SW 1271 (cell line): ENCODE results near the gene SMIM41.
"Not testable (repeated sequence)": the region's sequence is repeated elsewhere in the genome, so short reads cannot be mapped to it uniquely, and the experiment has no call there.

ENCODE experiments used
- DNase-seq, 2 experiments: peaks; one replicate each; lab custom pipeline; 2025; lab: John Stamatoyannopoulos, UW

Gene SMIM41

GRCh38 chr12:52085682-52086180 lies 6.2 kb downstream of the SMIM41 start:
- no peak for DNase-seq

- DNase-seq = no peak
Observed at GRCh38 chr12:52086366-52086765, 6.9 kb downstream of the SMIM41 start.

DNA sequence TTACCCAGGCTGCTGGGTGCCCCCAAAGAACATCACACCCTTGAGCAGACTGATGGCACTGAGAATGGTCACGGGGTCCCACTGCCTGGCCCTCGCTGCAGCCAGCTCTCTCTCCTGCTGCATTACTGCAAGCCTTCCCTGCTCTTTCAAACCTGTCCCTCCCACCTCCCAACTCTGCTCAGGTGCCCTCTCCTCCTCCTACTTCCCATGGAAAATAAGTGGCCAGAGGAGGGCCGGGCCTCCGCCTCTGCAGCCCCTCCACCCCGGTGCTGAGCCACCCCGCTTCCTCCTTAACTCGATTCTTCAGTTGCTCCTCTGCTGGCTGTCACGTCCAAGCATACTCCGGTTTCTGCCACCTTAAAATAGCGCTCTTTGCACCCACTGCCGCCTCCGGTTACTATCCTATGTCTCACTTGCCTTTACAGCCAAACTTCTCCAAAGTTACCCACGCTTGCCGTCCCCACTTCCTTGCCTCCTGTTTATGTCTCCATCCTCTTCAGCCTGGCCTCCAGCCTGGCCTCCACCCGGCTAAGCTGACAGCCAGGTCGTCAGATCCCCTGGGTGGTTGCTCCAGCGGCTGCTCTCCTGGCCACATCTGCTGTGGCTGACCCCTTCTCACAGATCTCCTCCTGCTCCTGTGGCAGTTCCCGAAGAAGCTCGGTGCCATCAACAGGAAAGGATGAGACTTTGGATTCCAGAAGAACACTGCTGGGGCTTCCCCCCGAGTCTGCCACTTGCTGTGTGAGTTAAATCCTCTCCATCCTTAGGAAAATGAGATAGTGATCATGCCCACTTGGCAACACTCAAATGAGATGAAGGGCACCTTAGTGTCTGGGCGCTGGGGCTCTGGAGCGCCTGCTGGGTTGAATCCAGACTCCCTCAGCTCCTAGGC lies 7.7 kb downstream of the SMIM41 start:
- DNase-seq = no peak

DNA sequence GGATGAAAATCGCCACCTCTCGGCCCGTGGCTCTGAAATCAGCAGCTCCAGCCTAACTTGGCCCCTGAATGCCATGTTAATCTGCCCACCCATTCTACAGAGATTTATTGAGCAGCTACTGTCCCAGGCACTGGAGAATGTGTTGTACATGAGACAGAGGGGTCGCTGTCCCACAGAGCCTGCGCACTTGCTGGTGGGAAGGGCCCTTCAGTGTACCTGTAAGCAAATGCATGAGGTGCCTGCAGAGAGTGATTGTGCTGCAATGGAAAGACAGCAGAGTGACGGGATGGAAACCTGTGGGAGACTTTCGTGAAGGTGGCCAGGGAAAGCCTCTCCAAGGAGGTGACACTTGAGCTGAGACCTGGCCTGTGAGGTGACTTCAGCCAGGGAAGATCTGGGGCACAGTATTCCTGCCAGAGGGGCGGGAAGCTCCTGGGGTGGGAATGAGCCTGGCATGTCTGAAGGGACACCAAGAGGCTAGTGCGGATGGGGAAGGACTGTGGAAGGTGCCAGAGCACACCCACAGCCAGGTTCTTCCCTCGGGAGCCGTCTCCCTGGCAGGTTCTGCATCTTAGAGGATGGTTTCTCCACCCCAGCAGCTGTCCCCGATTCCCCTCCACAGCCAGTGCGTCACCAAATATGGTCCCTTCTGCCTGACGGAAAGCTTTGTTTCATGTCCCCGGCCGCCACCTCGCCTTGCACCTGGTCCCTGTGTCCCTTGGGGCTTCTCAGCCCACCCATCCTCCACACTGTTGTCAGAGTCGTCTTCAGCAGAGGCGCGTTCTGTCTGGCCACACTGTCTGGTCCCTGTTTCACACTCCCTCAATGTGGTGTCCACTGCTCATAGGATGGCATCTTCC lies 8.7 kb downstream of the SMIM41 start:
- DNase-seq = no peak

DNA sequence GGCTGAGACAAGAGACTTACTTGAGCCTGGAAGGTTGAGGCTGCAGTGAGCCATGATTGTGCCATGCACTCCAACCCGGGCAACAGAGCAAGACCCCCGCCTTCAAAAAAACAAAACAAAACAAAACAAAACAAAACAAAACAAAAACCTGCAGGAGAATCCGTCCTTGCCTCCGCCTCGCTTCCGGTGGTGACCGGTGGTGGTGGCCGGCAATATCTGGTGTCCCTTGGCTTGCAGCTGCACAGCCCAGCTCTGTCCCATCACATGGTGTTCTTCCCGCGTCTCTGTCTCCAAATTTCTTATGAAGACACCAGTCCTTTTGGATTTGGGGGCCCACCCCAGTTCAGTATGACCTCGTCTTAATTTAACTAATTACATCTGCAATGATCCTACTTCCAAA lies 10.0 kb downstream of the SMIM41 start:
- no peak for DNase-seq

- DNase-seq = no peak
Observed at GRCh38 chr12:52090291-52090690, 10.8 kb downstream of the SMIM41 start.

- no peak for DNase-seq
Observed at GRCh38 chr12:52091061-52091460, 11.6 kb downstream of the SMIM41 start.

DNA sequence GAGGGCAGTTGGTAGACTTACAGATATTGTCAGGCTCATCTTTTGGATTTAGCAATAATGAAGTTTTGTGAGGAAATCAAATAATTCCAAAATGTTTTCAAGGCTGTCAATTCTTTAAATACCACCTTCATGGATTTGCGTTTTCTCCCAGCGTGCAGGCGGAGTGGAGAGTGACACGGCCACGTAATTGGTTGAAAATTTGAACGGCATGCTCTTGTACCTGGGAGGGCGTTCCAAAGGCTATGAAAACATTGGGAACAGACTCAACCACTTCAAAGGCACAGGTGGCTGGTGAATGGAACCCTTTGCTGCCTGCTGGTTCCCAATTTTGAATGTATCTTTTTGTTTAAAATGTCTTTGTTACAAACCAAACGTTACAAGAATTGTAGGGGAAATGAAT lies 12.4 kb downstream of the SMIM41 start:
- DNase-seq = no peak

DNA sequence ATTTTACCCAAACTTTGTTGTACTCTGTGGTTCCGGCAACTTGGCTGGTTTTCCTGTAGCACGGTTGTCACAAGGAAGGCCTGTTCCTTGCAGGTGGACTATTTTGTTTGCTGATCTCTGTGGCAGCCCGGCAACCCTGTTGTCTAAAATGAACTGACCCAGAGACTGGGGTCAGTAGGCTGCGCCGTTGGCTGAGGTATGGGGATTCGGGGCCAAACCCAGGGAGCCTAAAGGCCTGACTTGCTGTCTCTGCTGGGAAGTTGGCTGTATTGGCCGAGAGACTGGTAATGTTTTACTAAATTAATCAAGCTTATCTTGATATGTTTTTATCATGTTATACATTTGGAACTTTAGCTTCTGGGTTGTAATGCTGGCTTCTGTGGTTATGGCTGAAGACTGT lies 13.8 kb downstream of the SMIM41 start:
- no peak for DNase-seq

- no peak for DNase-seq
Observed at GRCh38 chr12:52096332-52097044, 17.0 kb downstream of the SMIM41 start.

DNA sequence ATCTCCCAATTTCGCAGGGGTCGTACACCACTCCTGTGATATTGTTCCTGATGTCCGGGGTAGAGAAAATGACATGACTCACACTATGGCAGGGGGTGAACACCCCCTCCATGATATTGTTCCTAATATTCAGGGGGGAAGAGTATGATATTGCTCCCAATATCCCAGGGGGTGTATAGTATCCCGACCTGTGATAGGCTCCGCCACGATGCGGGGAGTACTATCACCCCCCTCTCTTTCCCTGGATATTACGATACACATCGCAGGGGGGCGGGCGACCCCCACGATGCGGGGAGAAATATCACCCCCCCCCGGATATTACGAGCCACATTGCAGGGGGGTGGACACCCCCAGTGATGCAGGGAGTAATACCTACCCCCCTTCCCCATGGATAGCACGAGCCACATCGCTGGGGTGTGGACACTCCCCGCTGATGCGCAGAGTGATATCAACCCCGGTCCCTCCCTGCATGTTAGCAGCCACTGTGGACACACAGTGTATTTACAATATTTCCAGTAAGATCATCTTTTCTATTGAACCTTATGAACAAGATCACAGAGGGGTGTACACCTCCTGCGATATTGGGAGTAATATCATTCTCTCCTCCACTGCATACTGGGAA lies 17.7 kb downstream of the SMIM41 start:
- no peak for DNase-seq

- not testable (repeated sequence) for DNase-seq
Observed at GRCh38 chr12:52104431-52105089, 25.1 kb downstream of the SMIM41 start.

DNA sequence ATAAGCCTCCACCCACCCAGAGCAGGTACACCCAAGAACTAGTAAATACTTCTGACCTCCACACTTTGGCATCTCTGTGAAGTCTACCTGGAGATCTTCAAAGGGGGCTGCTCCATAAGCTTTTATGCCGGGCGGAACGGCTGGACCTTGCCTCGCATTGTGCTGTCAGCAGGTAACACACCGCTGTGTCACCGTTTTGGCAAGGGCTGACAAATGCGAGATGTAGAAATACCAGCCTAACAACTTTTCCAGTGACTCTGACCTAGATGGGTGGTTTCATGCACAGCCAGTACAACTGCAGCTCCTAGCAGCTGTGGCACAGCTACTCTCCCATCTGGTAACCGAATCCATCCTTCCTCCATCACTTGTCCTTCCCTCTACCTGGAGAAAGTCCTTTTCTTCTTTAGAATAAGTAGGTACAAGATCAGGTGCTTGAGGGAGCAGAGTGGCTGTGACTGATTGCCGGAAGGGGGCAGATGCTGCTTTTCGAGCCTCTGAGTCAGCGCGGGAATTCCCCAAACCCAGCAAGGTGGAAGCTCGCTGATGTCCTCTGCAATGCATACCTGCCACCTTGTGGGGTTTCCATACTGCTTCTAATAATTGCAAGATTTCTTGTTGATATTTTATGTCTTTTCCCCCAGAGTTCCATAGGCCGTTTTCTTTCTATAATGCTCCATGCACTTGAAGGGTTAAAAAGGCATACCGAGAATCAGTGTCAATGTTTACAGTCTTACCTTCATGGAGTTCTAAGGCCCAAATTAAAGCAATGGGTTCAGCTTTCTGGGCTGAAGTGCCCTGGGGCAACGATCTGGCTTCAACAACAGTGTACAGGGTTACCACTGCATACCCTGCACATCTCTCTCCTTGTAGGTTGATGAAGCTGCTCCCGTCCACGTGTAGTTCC lies 37.0 kb downstream of the SMIM41 start:
- not testable (repeated sequence) for DNase-seq

DNA sequence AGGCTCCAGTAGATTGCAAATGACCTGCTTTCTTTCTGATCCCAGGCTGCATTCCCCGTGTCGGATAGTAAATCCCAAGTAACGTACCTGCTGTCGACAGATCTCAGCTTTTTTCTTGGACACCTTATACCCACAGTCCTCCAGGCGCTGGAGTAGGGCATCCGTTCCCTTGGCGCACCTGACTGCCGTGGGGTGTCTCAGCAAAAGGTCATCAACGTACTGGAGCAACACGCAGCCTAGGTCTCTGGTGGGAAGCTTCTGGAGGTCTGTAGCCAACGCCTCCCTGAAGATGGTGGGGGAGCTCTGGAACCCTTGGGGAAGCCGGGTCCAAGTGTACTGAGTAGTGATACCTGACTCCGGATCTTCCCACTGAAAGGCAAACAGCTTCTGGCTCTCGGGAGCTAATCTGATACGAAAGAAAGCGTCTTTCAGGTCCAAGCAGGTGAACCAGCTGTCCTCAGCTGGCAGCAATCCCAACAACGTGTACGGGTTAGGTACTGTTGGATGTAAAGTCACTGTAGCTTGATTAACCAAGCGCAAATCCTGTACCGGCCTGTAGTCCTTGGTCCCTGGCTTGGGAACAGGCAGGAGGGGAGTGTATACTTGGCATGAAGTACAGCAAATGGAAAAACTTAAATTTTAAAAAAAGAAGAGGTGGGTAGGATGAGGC lies 38.4 kb downstream of the SMIM41 start:
- DNase-seq = not testable (repeated sequence)

DNA sequence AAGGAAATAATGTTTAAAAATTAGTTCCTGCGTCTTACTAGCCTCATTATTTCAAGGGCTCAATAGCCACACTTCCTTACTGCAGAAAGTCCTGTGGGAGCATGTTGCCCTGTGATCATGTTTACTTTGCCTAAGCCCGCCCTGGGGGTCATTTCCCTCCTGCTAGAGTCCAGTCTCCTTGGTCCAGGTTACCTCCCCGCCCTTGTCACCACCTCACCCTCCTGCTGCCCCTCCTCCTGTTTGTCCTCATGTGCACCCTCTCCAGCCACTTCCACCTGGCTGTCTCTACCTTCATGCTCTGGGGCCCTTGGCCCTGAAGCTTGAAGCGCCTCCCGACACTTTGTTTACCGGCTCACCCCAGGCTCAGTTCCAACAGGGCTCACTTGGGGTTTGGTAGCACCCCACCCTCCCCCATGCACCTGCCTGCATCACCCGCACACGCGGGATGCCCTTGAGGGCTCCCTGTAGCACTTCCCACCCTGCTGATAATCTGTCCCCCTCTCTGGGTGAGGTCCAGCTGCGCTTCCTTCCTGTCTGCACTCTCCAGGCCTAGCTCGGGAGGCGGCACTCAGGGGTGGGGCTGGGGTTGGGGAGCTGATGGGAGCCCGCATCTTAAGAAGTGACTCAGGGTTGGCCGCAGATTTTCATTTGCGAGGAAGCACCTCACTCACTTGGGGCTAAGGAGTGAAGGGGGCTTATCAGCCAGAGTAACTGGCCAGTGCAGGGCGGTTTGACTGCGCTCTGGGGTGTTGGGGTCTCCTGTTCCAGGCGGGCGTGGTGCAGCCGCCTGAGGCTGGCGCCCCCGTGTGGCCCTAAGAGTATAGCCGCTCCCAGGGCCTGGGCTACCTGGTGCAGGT lies 40.1 kb downstream of the SMIM41 start:
- DNase-seq = no peak

GRCh38 chr12:52120951-52121823 lies 41.7 kb downstream of the SMIM41 start:
- no peak for DNase-seq

DNA sequence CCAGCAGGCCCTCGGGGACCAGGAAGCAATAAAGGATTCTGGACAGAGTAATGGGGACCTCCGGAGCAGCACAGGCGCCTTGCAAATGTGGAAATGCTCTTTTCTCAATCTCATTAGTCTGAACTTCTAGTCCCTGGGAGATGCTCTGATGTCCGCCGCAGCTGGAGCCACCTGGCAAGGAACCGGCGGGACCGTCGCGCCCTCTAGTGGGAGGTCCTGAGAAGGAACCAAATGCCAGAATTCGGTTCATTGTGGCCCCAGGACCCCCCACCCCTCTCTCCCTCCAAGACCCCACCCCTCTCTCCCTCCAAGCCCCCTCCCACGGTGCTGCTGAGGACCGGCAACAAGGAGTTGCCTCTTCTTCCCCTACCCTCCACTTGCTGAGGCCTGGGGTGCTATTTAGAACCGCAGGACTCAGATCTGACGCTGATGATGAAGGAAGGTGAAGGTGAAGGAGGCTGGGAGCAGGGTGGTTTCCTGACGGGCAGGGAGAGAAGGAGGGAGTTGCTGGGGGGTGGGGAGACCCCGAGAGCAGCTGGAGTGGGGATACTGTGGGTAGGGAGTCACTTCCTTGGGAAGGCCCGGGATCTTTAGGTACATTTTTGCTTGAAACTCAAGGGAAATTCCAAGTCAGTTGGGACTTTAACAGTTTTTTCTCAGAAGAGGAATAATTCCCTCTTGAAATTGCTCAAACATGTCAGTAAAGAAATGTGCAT lies 42.5 kb downstream of the SMIM41 start:
- peak in 1 of 2 experiments; percentile 20 for DNase-seq
